Ascending aorta (tissue), 2 donors: ENCODE data around the gene PDE6B. TPM values are rescaled to one million over a fixed set of nuclear protein-coding genes. Genes with fewer than 3 reads are reported as not detected.

Experiments
- DNase-seq, 2 donors: peaks; one replicate each; pipeline ENCODE4 v3.0.0-alpha.2; 2019; ENCODE audit warnings: low spot score in 2 of 2
- H3K27ac ChIP-seq, 2 donors: fragments of 200-600 bp; sonication (generic); one replicate each; pipeline ENCODE4 v1.5.1; 2016 to 2017; ENCODE audit warnings: mild to moderate bottlenecking in 1 of 2
- H3K27me3 ChIP-seq: fragments of 200-600 bp; sonication (generic); one replicate; pipeline ENCODE4 v1.5.1; 2017
- H3K36me3 ChIP-seq, 2 donors: fragments of 200-600 bp; sonication (generic); one replicate each; pipeline ENCODE4 v1.5.1; 2016
- H3K4me1 ChIP-seq, 2 donors: fragments of 200-600 bp; sonication (generic); one replicate each; pipeline ENCODE4 v1.5.1; 2016 to 2017; ENCODE audit warnings: mild to moderate bottlenecking in 1 of 2
- H3K4me3 ChIP-seq, 2 donors: fragments of 200-600 bp; sonication (generic); one replicate each; pipeline ENCODE4 v1.5.1; 2016 to 2017; ENCODE audit warnings: mild to moderate bottlenecking in 1 of 2
- H3K9me3 ChIP-seq, 2 donors: fragments of 200-600 bp; sonication (generic); one replicate each; pipeline ENCODE4 v1.5.1; 2016
- CTCF ChIP-seq, 3 experiments: fragments of 200-600 bp in 2 of 3; fragments of 450-650 bp in 1 of 3; sonication (generic) in 2 of 3; IDR thresholded peaks; one replicate each; pipeline ENCODE4 v1.5.1; 2016 to 2019; ENCODE audit warnings: antibody characterized with exemption in 3 of 3, mild to moderate bottlenecking in 1 of 3, moderate library complexity in 1 of 3
- intact Hi-C: fragments of 100-400 bp; cut with DNase I; formaldehyde crosslinking; loops from one replicate; pipeline ENCODE4 v1.15.1; 2023
- total RNA-seq: library from RNA; depleted of rRNA; stranded (reverse); fragments of >200 nt; gene quantifications from one replicate; pipeline ENCODE4 v1.1.0, GENCODE V29; 2016

Gene PDE6B
- total RNA-seq, 1 donor from 2014 or later = not detected

- intact Hi-C loops = no loop called here
- no peaks in the 10 kb centered on the region for H3K27me3 ChIP-seq
- no peak overlapping the region for H3K27ac ChIP-seq
- no peaks in the 10 kb centered on the region for H3K36me3 ChIP-seq
- no peaks in the 10 kb centered on the region for H3K4me1 ChIP-seq
- no peak for DNase-seq
- no peak overlapping the region for H3K4me3 ChIP-seq
- TF ChIP-seq CTCF (IDR thresholded peaks at IDR 0.05) = no peak
- no peaks in the 10 kb centered on the region for H3K9me3 ChIP-seq
Observed at GRCh38 chr4:626201-627091, 1.1 kb downstream of the PDE6B start.

GRCh38 chr4:627347-628125, 2.2 kb downstream of the PDE6B start:
- DNase-seq = no peak
- no peak for TF ChIP-seq CTCF (IDR thresholded peaks at IDR 0.05)
- H3K4me1 ChIP-seq = no peaks in the 10 kb centered on the region
- H3K36me3 ChIP-seq = no peaks in the 10 kb centered on the region
- no peaks in the 10 kb centered on the region for H3K9me3 ChIP-seq
- H3K4me3 ChIP-seq = no peak overlapping the region
- H3K27ac ChIP-seq = no peak overlapping the region
- intact Hi-C loops = no loop called here
- H3K27me3 ChIP-seq = no peaks in the 10 kb centered on the region

GRCh38 chr4:628311-628741, 3.0 kb downstream of the PDE6B start:
- Histone ChIP-seq H3K9me3 (no peaks in the 10 kb centered on the region), H3K36me3 (no peaks in the 10 kb centered on the region), H3K4me3 (no peak overlapping the region), H3K27ac (no peak overlapping the region), H3K4me1 (no peaks in the 10 kb centered on the region), H3K27me3 (no peaks in the 10 kb centered on the region)
- no peak for TF ChIP-seq CTCF (IDR thresholded peaks at IDR 0.05)
- intact Hi-C loops = no loop called here
- DNase-seq = no peak

- no peak for DNase-seq
- Histone ChIP-seq H3K4me1 (no peaks in the 10 kb centered on the region), H3K27me3 (no peaks in the 10 kb centered on the region), H3K27ac (no peak overlapping the region), H3K36me3 (no peaks in the 10 kb centered on the region), H3K4me3 (no peak overlapping the region), H3K9me3 (no peaks in the 10 kb centered on the region)
- intact Hi-C loops = no loop called here
- no peak for TF ChIP-seq CTCF (IDR thresholded peaks at IDR 0.05)
Observed at GRCh38 chr4:628821-629635, 3.7 kb downstream of the PDE6B start.

- no peak overlapping the region for H3K4me3 ChIP-seq
- H3K9me3 ChIP-seq = no peaks in the 10 kb centered on the region
- H3K4me1 ChIP-seq = no peaks in the 10 kb centered on the region
- H3K27ac ChIP-seq = no peak overlapping the region
- DNase-seq = no peak
- no peaks in the 10 kb centered on the region for H3K27me3 ChIP-seq
- H3K36me3 ChIP-seq = no peaks in the 10 kb centered on the region
- intact Hi-C loops = no loop called here
- TF ChIP-seq CTCF (IDR thresholded peaks at IDR 0.05) = no peak
Observed at GRCh38 chr4:629636-629914, 4.2 kb downstream of the PDE6B start.
